Sigmoid colon (tissue), 4 donors: ENCODE data around the gene SMARCC2.
A peak's percentile ranks its signal among the peaks of the same experiment; 100 is the strongest.

Experiments used
- POLR2AphosphoS5 ChIP-seq, 4 donors: sonication (generic); formaldehyde crosslinking; IDR thresholded peaks; one replicate each; pipeline ENCODE4 v1.6.1; 2017; ENCODE audit warnings: antibody characterized with exemption in 4 of 4
- TF ChIP-seq, protein P1 (sequence below), 4 experiments: fragments of 450-650 bp in 3 of 4; fragments of 200-600 bp in 1 of 4; IDR thresholded peaks; one replicate each; pipeline ENCODE4 v1.5.1; 2016 to 2019; ENCODE audit warnings: antibody characterized with exemption in 4 of 4, mild to moderate bottlenecking in 3 of 4, moderate library complexity in 2 of 4

DNA sequence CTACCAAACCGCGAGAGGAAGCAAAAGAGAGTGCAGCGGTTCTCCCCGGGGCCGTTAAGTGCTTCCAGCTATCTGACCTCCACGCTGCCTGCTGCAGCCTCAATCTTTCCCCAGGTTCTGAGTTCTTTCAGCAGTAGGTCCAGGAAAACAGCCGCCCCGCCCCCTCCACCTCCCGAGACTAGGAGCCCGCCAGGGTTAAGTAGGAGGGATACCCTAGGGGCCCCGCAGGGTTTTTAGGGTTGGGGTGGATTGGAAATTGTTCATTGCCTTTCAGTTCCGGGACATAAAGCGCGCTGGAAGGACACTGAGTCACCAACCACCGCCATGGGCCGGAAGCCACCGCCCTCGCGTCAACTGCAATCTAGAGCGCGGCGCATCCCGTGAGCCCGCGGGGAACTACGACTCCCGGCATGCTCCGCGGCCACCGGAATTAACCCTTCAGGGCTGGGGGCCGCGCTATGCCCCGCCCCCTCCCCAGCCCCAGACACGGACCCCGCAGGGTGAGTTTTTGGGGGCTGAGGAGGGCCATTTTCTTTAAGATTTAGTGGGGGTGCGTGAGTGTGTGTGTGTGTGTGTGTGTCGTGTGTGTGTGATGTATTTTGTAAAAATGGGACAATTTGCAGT, 37.0 kb downstream of the SMARCC2 start, which contains the start of gene MYL6B:
- TF ChIP-seq, protein P1, sequence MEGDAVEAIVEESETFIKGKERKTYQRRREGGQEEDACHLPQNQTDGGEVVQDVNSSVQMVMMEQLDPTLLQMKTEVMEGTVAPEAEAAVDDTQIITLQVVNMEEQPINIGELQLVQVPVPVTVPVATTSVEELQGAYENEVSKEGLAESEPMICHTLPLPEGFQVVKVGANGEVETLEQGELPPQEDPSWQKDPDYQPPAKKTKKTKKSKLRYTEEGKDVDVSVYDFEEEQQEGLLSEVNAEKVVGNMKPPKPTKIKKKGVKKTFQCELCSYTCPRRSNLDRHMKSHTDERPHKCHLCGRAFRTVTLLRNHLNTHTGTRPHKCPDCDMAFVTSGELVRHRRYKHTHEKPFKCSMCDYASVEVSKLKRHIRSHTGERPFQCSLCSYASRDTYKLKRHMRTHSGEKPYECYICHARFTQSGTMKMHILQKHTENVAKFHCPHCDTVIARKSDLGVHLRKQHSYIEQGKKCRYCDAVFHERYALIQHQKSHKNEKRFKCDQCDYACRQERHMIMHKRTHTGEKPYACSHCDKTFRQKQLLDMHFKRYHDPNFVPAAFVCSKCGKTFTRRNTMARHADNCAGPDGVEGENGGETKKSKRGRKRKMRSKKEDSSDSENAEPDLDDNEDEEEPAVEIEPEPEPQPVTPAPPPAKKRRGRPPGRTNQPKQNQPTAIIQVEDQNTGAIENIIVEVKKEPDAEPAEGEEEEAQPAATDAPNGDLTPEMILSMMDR (IDR thresholded peaks at IDR 0.05): no peak
- TF ChIP-seq POLR2AphosphoS5 (IDR thresholded peaks at IDR 0.05): peak; percentile 60 to 94 (median 82)
